Esophagus muscularis mucosa (tissue), 4 donors: ENCODE data around the gene SASH1.

ENCODE experiments used
- CTCF ChIP-seq, 3 experiments: fragments of 200-600 bp in 2 of 3; fragments of 450-650 bp in 1 of 3; sonication (generic) in 2 of 3; IDR thresholded peaks; one replicate each; pipeline ENCODE4 v1.5.1; 2017 to 2019; ENCODE audit warnings: antibody characterized with exemption in 3 of 3, mild to moderate bottlenecking in 2 of 3, moderate library complexity in 1 of 3
- EP300 ChIP-seq: sonication (generic); formaldehyde crosslinking; IDR thresholded peaks from one replicate; pipeline ENCODE4 v1.6.1; 2017; ENCODE audit warnings: antibody characterized with exemption
- POLR2A ChIP-seq: fragments of 450-650 bp; IDR thresholded peaks from one replicate; pipeline ENCODE4 v1.6.1; 2017; ENCODE audit warnings: antibody characterized with exemption, moderate library complexity, mild to moderate bottlenecking, low read depth
- POLR2AphosphoS5 ChIP-seq, 2 donors: sonication (generic); formaldehyde crosslinking; IDR thresholded peaks; one replicate each; pipeline ENCODE4 v1.6.1; 2017; ENCODE audit warnings: antibody characterized with exemption in 2 of 2

- TF ChIP-seq POLR2A (no peak), CTCF (IDR thresholded peaks at IDR 0.05) (peak in 1 of 3 experiments; percentile 12), POLR2AphosphoS5 (IDR thresholded peaks at IDR 0.05) (no peak), EP300 (no peak)
These were observed 235.8 kb downstream of the SASH1 start for GRCh38 chr6:148578489-148578814.
